ENCODE data around the gene RRBP1. TPM values are rescaled to one million over a fixed set of nuclear protein-coding genes. Genes with fewer than 3 reads are reported as not detected.

Gene RRBP1
- total RNA-seq, 1 experiment from 2014 or later = 83.3 TPM

GRCh38 chr20:17606001-17606400 lies 76.0 kb downstream of the RRBP1 start:
- no peak for DNase-seq
- peaks cover 53% of the 10 kb centered on the region for H3K36me3 ChIP-seq
- H3K4me3 ChIP-seq = no peak overlapping the region

DNA sequence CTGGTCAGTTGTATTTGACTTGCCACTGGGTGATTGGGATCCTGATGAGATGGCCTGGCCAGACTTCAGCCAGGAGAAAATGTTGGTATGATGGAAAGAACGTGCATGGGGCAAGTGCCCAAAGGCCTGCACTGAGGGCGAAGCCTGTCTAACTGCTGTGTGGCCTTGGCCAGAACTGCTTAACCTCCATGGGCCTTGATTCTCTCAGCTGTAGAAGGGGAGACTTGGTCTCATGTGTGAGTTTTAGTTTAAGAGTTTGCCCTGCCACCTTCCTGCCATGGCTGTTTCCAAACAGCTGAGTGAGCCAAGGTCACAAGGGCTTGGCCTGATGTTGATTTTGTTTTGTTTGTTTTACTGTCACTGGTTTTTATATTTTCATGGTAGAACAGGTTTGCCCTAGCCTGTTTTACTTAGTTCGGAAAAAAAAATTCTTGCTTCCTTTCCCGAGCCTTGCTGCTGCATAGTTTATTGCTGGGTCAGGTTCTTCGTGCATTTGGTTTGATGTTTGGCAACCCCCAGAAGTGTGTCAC lies 76.8 kb downstream of the RRBP1 start:
- DNase-seq = no peak
- H3K9me3 ChIP-seq = no peaks in the 10 kb centered on the region
- no peaks in the 10 kb centered on the region for H3K27me3 ChIP-seq
- H3K4me3 ChIP-seq = no peak overlapping the region
- peaks cover 57% of the 10 kb centered on the region for H3K36me3 ChIP-seq

More at GRCh38 chr20:17606001-17606400, 76.0 kb downstream of the RRBP1 start:
- Histone ChIP-seq H3K9me3 (no peaks in the 10 kb centered on the region), H3K27me3 (no peaks in the 10 kb centered on the region)

- H3K9me3 ChIP-seq = no peaks in the 10 kb centered on the region
- DNase-seq = no peak
- H3K36me3 ChIP-seq = peaks cover 49% of the 10 kb centered on the region
- H3K4me3 ChIP-seq = no peak overlapping the region
- H3K27me3 ChIP-seq = no peaks in the 10 kb centered on the region
These were observed 79.5 kb downstream of the RRBP1 start for GRCh38 chr20:17602493-17602892.

DNA sequence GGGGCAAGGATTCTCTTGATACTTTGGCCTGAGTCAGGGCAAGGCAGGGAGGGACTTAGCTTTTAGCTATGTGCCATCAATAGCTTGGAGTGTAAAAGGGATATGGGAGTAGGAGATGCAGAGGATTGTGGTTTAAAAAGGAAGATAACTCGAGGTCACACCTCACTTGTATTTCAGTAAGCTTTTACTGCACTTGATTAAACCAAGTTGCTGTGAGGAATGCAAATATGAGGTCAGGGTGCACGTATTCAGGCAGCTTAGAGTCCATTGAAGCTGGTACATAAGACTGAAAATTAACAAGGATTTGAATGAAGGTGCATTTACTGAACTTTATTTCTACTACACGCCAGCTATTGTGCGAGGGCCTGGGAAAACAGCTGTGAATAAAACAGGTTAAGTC lies 80.1 kb downstream of the RRBP1 start:
- no peak for DNase-seq
- H3K36me3 ChIP-seq = peaks cover 46% of the 10 kb centered on the region
- H3K9me3 ChIP-seq = no peaks in the 10 kb centered on the region
- no peaks in the 10 kb centered on the region for H3K27me3 ChIP-seq
- no peak overlapping the region for H3K4me3 ChIP-seq

DNA sequence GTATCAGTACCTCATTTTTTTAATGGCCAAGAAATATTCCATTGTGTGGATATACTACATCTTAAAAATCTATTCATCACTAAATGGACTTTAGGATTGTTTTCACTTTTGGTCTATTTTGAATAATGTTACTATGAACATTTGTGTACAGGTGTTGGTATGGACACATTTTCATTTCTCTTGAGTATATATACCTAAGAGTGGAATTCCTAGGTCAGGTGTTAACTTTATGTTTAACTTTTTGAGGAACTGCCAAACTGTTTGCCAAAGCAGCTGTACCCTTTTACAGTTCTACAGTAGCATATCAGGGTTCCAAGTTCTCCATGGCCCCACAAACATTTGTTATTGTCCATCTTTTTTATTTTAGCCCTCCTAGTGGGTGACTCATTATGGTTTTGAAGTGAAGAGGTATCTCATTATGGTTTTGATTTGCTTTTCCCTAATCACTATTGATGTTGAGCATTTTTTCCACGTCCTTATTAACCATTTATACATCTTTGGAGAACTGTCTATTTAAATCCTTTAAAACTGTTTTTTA lies 84.0 kb downstream of the RRBP1 start:
- Histone ChIP-seq H3K4me3 (no peak overlapping the region), H3K27me3 (no peaks in the 10 kb centered on the region), H3K9me3 (no peaks in the 10 kb centered on the region), H3K36me3 (peaks cover 21% of the 10 kb centered on the region)
- DNase-seq = no peak

DNA sequence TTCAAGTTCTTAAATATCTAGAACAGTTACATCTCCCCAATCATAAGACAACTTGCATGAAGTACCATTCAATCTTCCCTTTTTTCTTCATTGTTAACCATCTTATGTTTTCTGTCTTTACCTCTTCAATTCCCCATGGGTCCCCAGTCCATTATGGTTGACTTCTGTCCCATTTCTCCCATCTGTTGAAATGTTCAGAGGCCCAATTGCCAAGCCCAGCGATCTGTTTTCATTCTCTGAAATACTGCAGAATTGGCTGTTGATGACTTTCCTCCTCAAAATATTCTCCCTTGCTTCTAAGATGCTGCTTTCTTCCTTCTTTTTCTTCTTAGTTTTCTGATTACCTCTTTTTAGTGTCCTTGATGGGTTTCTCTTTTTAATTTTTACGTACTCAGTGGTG lies 86.2 kb downstream of the RRBP1 start:
- H3K9me3 ChIP-seq = no peaks in the 10 kb centered on the region
- no peak for DNase-seq
- no peaks in the 10 kb centered on the region for H3K27me3 ChIP-seq
- no peak overlapping the region for H3K4me3 ChIP-seq
- H3K36me3 ChIP-seq = peaks cover 9% of the 10 kb centered on the region

DNA sequence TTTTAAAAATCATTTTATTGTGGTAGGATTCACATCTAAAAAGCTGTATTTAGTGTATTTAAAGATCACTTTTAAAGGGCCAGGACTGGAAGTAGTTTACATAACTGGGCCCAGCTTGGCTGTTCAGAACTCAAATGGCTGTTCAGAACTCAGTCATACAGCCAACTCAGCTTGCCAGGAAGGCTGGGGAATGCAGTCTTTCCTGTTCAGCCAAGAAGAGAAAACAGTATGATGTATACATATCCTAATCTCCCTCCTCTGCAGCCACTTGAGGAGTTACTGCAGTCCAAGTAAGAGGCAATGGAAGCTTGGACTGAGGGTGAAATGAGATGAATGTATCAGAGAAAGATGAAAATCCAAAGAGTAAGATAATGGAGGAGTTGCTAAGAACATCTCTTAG lies 87.6 kb downstream of the RRBP1 start:
- Histone ChIP-seq H3K27me3 (no peaks in the 10 kb centered on the region), H3K36me3 (peaks cover 5% of the 10 kb centered on the region; the same call in 1 of the 2 replicates), H3K4me3 (no peak overlapping the region), H3K9me3 (no peaks in the 10 kb centered on the region)
- DNase-seq = peak; percentile 72

DNA sequence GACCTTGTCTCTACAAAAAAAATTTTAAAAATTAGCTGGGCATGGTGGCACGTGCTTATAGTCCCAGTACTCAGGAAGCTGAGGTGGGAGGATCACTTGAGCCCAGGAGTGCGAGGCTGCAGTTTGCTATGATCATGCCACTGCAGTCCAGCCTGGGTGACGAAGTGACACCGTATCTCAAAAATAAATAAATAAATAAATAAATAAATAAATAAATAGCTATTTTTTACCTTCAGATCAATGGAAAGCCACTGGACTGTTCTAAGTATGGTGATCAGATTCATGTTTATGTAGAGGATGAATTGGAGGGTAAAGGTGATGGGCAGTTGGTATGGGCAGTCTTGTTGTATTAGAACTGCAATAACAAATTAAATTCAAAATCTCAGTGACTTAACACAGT lies 88.1 kb downstream of the RRBP1 start:
- no peak for DNase-seq
- Histone ChIP-seq H3K27me3 (no peaks in the 10 kb centered on the region), H3K4me3 (no peak overlapping the region), H3K36me3 (peaks cover 5% of the 10 kb centered on the region; the same call in 1 of the 2 replicates), H3K9me3 (no peaks in the 10 kb centered on the region)

GRCh38 chr20:17590245-17590644 lies 91.8 kb downstream of the RRBP1 start:
- H3K27me3 ChIP-seq = no peaks in the 10 kb centered on the region
- no peaks in the 10 kb centered on the region for H3K9me3 ChIP-seq
- no peak for DNase-seq
- no peak overlapping the region for H3K4me3 ChIP-seq
- peaks cover 5% of the 10 kb centered on the region; the same call in 1 of the 2 replicates for H3K36me3 ChIP-seq

- DNase-seq = no peak
These were observed 92.7 kb downstream of the RRBP1 start for GRCh38 chr20:17589161-17589834.

DNA sequence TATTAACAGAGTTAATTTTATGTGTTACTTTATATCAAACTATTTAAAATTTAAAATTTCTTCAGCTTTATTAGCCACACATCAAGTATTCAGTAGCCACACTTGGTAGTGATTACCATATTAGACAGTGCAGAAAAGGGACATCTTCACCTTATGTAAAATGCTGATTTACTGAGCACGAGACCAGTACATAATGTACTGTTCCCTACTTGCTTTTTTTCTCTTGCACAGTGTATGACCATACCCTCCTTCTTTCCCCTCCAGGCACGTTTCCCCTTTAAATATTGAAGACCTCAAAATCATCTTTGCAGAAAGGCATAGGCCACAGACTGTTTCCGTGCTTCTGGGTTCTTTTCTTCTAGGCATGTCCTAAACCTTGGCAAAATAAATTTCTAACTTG lies 94.2 kb downstream of the RRBP1 start:
- Histone ChIP-seq H3K4me3 (no peak overlapping the region), H3K9me3 (no peaks in the 10 kb centered on the region), H3K27me3 (no peaks in the 10 kb centered on the region), H3K36me3 (peaks cover 5% of the 10 kb centered on the region)
- no peak for DNase-seq

More at GRCh38 chr20:17589161-17589834, 92.7 kb downstream of the RRBP1 start:
- Histone ChIP-seq H3K9me3 (no peaks in the 10 kb centered on the region), H3K4me3 (no peak overlapping the region), H3K36me3 (peaks cover 5% of the 10 kb centered on the region; the same call in 1 of the 2 replicates), H3K27me3 (no peaks in the 10 kb centered on the region)

DNA sequence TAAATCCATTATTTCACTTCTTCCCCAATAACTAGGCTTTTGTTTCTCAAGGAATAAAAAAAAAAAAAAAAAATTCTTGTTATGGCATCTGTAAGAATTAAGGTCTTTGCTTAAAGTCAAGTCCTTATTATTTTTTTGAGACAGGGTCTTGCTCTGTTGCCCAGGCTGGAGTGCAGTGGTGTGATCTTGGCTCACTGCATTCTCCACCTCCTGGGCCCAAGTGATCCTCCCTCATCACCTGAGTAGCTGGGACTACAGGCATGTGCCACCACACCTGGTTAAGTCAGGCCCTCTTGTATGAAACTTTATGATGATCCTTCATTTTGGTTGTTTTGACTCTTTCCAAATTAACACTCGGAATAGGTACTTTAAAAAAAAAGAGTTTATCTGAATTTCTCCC lies 94.9 kb downstream of the RRBP1 start:
- Histone ChIP-seq H3K36me3 (peaks cover 9% of the 10 kb centered on the region), H3K9me3 (no peaks in the 10 kb centered on the region), H3K27me3 (no peaks in the 10 kb centered on the region), H3K4me3 (no peak overlapping the region)
- no peak for DNase-seq

GRCh38 chr20:17586250-17586649 lies 95.8 kb downstream of the RRBP1 start:
- Histone ChIP-seq H3K27me3 (no peaks in the 10 kb centered on the region), H3K9me3 (no peaks in the 10 kb centered on the region), H3K36me3 (peaks cover 5% of the 10 kb centered on the region), H3K4me3 (no peak overlapping the region)
- no peak for DNase-seq

DNA sequence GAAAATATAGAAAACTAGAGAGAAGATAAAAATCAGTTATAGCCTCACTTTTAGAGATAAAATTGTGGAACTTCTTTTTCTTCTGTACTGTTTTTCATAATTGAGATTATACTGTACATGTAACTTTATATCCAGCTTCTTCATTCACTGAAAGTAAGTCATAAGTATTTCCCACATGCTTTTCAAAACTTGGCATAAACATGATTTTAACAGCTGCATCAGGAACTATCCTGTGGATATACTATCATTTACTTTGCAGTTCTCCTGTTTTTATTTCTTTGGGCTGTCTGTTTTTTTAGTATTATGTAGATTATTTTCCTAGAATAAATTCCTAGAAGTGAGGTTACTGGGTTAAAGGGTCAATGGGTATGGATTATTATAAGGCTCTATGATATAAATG lies 97.4 kb downstream of the RRBP1 start:
- H3K4me3 ChIP-seq = no peak overlapping the region
- peaks cover 11% of the 10 kb centered on the region for H3K36me3 ChIP-seq
- H3K9me3 ChIP-seq = no peaks in the 10 kb centered on the region
- no peak for DNase-seq
- H3K27me3 ChIP-seq = no peaks in the 10 kb centered on the region

GRCh38 chr20:17583126-17583525 lies 98.9 kb downstream of the RRBP1 start:
- no peaks in the 10 kb centered on the region for H3K27me3 ChIP-seq
- no peaks in the 10 kb centered on the region for H3K9me3 ChIP-seq
- H3K4me3 ChIP-seq = no peak overlapping the region
- no peak for DNase-seq
- peaks cover 11% of the 10 kb centered on the region for H3K36me3 ChIP-seq

DNA sequence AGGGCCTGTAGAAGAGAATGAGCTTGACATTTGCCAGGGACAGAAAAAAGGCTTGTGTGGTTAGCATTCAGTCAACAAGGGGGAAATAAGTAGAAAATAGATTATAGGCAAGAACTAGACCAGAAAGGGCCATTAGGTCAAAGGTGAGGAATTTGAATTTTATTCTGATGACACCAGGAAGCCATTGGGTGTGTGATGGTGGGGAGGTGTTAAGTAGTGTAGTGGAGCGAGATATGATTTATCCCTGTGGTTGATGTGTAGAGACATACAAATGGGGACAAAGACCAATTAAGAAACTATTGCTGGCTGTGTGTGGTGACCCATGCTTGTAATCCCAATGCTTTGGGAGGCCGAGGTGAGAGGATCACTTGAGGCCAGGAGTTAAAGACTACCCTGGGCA lies 101.1 kb downstream of the RRBP1 start:
- peaks cover 17% of the 10 kb centered on the region for H3K36me3 ChIP-seq

DNA sequence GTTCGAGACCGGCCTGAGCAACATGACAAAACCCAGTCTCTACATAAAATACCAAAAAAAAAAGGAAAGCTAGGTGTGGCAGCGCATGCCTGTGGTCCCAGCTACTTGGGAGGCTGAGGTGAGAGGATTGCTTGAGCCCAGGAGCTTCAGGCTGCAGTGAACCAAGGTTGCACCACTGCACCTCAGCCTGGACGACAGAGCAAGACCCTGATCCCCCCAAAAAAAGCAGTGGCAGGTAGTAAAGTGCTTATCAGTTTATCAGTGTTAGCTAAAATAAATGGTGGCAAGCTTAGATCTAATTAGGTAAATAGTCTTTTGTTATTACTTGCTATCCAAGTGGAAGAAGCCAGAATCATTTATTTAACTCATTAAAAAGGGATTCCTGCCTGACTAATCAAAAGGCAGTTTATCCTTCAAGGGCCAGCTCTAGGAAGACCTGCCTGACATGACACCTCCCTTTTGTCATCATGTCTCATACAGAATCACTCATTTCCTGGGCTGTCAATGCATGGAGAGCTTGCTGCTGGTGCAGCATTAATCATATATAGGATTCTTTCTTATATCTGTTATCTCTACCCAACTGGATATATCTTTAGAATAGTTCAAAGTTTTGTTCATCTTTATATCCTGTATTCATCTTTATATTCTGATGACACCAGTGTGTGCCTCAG lies 102.5 kb downstream of the RRBP1 start:
- Histone ChIP-seq H3K9me3 (no peaks in the 10 kb centered on the region), H3K27me3 (no peaks in the 10 kb centered on the region), H3K4me3 (no peak overlapping the region), H3K36me3 (peaks cover 19% of the 10 kb centered on the region)
- no peak for DNase-seq

More for the DNA sequence above, 101.1 kb downstream of the RRBP1 start:
- Histone ChIP-seq H3K9me3 (no peaks in the 10 kb centered on the region), H3K27me3 (no peaks in the 10 kb centered on the region), H3K4me3 (no peak overlapping the region)
- no peak for DNase-seq
